NCI-H2107 treated with DMSO at 0.1 percent for 48 hours (cell line): ENCODE results near the gene COG4.
"Not testable (repeated sequence)": the region's sequence is repeated elsewhere in the genome, so short reads cannot be mapped to it uniquely, and the experiment has no call there.

Experiments
- DNase-seq: peaks from one replicate; lab custom pipeline; 2025; ENCODE audit not compliant: unreplicated experiment; lab: John Stamatoyannopoulos, UW

COG4 gene

GRCh38 chr16:70457446-70458166 lies 65.7 kb downstream of the COG4 start:
- DNase-seq: no peak

GRCh38 chr16:70455910-70456309 lies 67.4 kb downstream of the COG4 start:
- no peak for DNase-seq

- DNase-seq: peak; percentile 63
Observed at GRCh38 chr16:70454222-70455034, 68.9 kb downstream of the COG4 start, which contains the start of gene FCSK. FCSK (plus strand) TSS chr16:70454595; CDS start chr16:70463191, 8,596 bp downstream.

GRCh38 chr16:70453892-70454221 lies 69.5 kb downstream of the COG4 start:
- DNase-seq: peak; percentile 38

GRCh38 chr16:70453117-70453891 lies 70.0 kb downstream of the COG4 start:
- no peak for DNase-seq

- DNase-seq: not testable (repeated sequence)
Observed at GRCh38 chr16:70451004-70451340, 72.4 kb downstream of the COG4 start.

GRCh38 chr16:70450142-70451003 lies 73.0 kb downstream of the COG4 start:
- DNase-seq: not testable (repeated sequence)

GRCh38 chr16:70448075-70448474 lies 75.3 kb downstream of the COG4 start:
- DNase-seq: no peak

GRCh38 chr16:70444249-70445063 lies 78.9 kb downstream of the COG4 start:
- DNase-seq: no peak

GRCh38 chr16:70442344-70442743 lies 81.0 kb downstream of the COG4 start:
- no peak for DNase-seq

- DNase-seq: no peak
Observed at GRCh38 chr16:70441406-70441990, 81.9 kb downstream of the COG4 start.

GRCh38 chr16:70440009-70440692 lies 83.2 kb downstream of the COG4 start:
- DNase-seq: no peak

- peak; percentile 75 for DNase-seq
Observed at GRCh38 chr16:70438969-70439862, 84.1 kb downstream of the COG4 start, which contains the start of gene ST3GAL2. ST3GAL2 (minus strand) TSS chr16:70439100; CDS start chr16:70398530, 40,570 bp downstream.

- no peak for DNase-seq
Observed at GRCh38 chr16:70438585-70438968, 84.8 kb downstream of the COG4 start.

GRCh38 chr16:70437582-70438557 lies 85.5 kb downstream of the COG4 start:
- DNase-seq: no peak

- DNase-seq: peak; percentile 49
Observed at GRCh38 chr16:70437017-70437581, 86.3 kb downstream of the COG4 start.
